ENCODE results near the gene TOPORS. TPM values are rescaled to one million over a fixed set of nuclear protein-coding genes. Genes with fewer than 3 reads are reported as not detected.
"Not testable (repeated sequence)": the region's sequence is repeated elsewhere in the genome, so short reads cannot be mapped to it uniquely, and the experiment has no call there.

TOPORS gene
- total RNA-seq = 10 to 100 TPM; 16.3 to 16.8 TPM

DNA sequence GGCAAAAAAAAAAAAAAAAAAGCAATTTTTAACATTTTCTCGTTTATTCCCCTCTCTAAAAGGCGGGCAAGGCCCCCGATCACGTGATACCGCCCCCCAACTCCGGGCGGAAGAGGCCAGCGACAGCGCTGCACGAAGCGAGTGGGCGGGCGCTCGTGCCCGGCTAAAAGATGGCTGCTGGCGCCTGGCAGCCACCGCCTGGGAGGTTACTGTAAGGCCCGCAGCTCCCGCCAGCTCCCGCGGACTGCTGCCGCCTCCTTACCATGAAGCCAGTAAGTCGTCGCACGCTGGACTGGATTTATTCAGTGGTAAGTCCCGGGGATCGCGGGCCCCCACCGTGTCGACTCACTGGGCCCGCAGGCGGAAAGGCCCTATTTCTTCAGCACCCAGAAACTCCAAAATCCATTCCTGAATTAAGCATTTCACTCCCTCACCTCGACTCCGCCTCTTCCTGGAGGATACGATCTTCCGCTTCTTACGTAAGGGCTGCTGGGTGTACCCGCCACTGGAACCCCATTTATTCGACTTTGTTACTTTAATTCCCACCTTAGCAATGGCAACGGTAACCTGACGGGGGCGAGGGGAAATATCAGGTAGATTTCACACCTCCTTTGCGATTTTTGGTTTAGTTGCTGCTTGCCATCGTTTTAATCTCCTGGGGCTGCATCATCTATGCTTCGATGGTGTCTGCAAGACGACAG, at the start of gene TOPORS, which contains the start of gene SMIM27:
TOPORS (minus strand) TSS at position 415 of the 701 bp plus-strand sequence; CDS start at position 265, 150 bp downstream.
SMIM27 (plus strand) TSS at position 156 of the 701 bp plus-strand sequence; CDS start at position 264, 108 bp downstream.
- ChIA-PET POLR2A (interaction anchor here (0.6 to 2.0 kb wide), 4 partner anchors 20 to 472 kb away, joined by 3 to 6 read pairs (median 5); partner anchors contain the start of genes ACO1, DNAJA1 and RIGI), CTCF (interaction anchor here (0.6 to 2.2 kb wide), 6 partner anchors 20 to 387 kb away, joined by 3 to 9 read pairs (median 4); partner anchors contain the start of gene ACO1)

DNA sequence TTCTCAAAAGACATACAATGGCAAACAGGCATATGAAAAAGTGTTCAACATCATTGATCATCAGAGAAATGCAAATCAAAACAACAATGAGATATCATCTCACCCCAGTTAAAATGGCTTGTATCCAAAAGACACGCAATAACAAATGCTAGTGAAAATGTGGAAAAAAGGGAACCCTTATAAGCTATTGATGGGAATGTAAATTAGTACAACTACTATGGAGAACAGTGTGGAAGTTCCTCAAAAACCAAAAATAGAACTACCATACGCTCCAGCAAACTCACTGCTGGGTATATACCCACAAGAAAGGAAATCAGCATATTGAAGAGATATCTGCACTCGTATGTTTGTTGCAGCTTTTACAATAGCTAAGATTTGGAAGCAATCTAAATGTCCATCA, 46.6 kb upstream of the TOPORS start:
- POLR2A ChIA-PET, CTCF ChIA-PET: not testable (repeated sequence)

DNA sequence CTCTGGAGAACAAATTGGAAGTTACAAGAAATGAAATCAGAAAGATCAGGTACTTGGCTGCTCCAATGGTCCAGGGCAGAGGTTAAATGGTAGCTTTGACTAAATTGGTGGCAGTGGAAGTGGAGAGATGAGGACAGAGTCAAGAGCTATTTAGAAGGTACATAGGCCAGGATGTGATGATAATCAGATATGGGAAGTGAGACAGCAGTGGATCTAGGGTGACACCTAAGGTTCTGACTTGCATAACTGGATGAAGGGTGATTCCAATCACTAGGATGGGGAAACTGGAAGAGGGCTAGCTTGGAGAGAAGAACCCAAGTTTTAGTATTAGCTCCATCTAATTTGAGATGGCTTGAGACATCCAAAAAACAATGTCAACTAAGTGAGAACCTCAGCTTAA, 44.5 kb upstream of the TOPORS start:
- CTCF ChIA-PET = no interaction called here
- POLR2A ChIA-PET = no interaction called here

DNA sequence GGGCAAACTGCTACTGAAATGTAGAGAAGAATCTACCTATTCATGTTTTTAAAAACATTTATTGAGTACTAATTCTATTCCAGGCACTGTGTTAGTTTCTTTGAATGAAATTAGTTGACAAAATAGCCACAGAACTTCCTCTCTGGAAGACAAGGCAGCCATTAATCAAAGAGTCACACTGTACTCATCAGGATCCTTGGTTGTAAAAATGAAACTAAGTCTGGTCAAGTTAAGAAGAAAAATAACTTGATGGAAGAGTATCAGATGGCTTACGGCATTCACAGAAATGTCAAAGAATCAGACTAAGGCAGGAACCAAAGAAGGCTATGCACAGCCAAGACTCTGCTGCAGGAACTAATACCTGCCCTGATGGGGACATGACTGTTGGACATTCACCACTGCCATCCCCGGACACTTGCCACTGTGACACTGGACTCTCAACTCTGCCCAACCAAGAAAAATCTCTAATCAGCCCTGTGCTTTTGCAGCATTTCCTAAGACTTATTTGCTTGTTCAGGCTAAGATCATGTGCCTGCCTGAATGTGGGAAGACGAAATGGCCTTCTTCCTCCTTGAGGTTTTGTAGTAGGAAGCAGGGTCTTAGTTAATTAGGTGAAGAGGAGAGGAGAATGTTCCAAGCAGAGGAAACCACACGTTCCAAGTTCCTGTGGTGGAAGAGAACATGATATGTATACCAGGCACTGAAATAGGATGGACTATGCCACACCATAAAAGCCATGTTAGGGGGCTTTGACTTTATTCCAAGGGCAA, 43.9 kb upstream of the TOPORS start:
- ChIA-PET POLR2A (no interaction called here), CTCF (no interaction called here)

DNA sequence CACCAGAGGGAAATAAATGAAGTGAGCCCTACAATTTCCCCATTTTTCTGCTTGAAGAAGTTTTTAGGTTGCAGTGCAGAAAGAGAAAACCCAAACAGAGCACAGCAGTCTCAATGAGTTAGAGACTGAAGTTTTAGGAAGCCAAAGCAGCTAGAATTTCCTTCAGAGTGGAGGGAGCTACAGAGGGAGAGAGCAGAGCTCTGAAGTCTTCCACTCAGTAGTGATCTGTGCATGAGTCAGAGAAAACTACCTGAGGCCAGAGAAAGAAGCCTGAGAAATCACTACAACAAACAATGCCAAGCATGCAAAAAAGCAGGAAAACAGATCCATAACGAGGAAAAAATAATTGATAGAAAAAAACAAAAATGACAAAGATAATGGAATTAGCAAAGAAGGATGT, 38.5 kb upstream of the TOPORS start:
- POLR2A ChIA-PET = no interaction called here

DNA sequence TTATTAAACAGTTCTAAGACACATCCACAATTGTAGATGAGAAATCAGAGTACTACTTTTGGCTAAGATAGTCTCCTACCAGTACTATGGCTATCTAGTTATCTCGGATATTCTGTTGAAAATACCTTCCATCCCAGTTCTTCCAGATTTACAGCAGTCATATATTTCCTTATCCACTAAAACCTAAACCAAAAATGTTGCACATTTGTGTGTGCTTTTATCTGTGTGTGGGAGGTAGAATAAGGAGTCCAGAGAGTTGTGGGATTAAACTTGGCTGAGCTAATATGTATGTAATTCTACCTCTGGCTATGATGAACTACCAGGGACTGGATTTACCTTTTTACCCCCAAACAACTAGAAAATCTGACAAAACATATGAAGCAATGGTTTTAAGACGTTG, 38.1 kb upstream of the TOPORS start:
- POLR2A ChIA-PET = no interaction called here
- CTCF ChIA-PET = interaction anchor here (1.6 kb wide), 1 partner anchor 212 kb away, joined by 5 read pairs; no protein-coding TSS in a partner anchor

More for the DNA sequence above, 38.5 kb upstream of the TOPORS start:
- CTCF ChIA-PET = no interaction called here

DNA sequence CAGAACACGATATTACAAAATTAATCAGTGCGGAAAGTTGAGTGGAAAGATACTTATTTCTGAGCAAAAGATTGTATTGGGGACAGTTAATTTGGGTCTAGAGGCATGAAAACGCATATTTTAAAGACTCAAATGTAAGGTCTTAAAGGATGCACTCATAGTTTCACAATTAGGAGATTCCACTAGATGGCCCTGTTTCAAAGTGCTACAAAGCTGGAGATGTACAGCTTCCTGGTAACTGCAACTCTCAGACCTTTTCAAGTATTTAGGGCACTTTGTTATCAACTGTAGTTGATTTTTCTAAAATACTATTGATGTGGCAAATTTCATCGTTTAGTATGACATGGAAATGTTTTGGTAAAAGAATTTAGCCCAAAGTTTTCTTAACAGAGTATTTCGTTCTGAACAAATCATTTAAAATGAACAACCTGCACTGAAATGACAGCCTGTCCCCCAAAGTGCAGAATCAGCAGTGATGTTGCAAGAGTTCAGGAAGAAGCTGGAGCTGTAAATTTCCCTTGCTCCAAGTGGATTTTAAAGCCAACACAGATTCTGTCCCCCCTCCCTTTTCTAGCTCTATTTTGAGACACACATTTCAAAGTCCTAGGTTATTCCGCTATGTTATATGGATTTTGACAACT, 36.8 kb upstream of the TOPORS start:
- ChIA-PET POLR2A (interaction anchor here (0.6 kb wide), 1 partner anchor 231 kb away, joined by 12 read pairs; no protein-coding TSS in a partner anchor), CTCF (interaction anchor here (0.7 to 1.6 kb wide), 3 partner anchors 9 to 379 kb away, joined by 4 to 6 read pairs (median 5); no protein-coding TSS in a partner anchor)

DNA sequence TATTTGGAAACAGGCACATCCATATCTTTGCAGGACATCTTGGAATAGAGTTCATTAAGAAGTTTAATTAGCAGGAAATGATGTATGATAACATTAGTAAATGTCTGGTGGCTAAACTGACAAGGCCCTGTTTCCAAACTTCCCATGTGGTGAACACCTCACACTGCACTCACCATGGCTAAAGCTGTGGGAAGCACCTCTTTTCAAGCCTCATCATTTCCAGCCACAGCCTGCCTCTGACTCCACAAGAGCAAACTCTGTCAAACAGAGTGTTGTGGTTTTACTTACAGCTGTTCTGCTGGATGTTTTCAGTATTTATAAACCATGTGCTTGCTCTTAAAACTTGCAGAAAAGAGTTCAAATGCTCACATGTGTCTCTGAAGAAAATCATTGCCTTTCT, 35.5 kb upstream of the TOPORS start:
- ChIA-PET CTCF (no interaction called here), POLR2A (no interaction called here)

DNA sequence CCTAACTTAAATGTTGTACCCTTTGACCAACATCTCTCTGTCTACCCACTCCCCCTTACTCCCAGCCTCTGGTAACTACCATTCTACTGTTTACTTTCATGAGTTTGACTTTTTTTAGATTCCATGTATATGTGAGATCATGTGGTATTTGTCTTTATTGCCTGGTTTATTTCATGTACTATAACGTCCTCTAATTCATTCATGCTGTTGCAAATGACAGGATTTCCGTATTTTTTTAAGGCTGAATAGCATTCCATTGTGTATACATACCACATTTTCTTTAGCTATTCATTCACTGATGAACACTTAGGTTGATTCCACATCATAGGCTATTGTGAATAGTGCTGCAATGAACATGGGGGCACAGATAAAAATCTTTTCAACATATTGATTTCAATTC, 32.4 kb upstream of the TOPORS start:
- ChIA-PET CTCF (no interaction called here), POLR2A (no interaction called here)

DNA sequence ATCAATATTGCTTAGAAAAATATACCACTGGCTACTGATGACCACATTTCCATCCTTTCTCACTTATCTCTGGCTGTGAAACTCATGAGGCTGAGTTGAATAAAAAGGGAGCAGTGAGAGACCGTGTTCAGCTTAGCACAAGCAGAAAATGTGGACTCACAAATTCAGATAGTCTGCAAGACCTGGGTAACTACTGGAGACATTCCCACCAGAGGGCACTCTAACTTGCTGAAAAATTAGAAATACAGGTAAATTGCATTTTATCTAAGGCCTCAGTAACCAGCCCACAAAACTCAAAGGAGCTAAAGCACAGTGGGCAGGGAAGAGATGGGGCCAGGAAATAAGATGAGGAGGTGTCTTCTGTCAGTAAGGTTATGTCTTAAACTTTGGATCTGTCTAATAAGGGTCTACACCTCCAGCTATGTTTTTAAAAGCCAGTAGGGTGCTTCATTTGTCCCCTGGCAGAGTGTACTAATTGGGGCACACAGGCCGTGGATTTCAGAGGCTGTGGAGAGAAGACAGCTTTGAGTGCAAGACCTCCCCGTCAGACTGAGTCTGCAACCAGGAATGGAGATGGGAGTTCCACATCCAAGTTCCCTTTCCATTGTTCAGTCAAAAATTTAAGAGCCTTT, 29.2 kb upstream of the TOPORS start:
- ChIA-PET POLR2A (no interaction called here), CTCF (interaction anchor here (0.6 to 7.6 kb wide), 8 partner anchors 10 to 395 kb away, joined by 3 to 108 read pairs (median 3); partner anchors contain the start of gene ACO1)

DNA sequence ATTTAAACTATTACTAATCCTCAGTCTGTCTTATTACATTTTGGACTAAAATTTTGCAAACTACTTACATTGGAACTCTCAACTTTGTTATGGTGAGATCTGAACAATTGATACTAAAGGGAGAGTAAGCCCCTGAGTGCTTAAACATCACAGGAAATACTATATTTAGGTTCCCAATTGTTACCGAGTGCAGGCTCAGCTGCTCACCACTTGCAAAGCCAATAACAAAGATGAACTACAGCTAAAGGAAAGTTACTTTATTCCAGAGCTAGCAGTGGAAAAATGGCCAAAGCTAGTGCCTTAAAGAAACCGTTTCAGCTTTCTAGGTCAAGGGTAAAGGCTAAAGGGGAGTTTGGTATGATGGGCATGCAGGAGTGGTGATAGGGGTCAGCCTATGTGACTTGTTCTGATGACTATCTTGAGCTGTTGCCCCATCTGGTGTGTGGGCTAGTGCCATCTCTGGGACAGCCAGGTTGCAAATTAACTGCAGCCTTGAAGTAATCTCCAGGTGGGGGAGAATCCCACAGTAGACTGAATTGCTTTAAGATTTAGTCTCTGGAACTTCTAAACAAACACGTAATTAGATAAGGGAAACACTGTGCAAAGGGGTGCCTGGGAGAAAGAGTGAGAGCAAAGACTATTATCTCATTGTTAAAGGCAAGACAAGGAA, 28.4 kb upstream of the TOPORS start:
- POLR2A ChIA-PET = no interaction called here
- CTCF ChIA-PET = interaction anchor here (0.6 to 7.6 kb wide), 9 partner anchors 8 to 391 kb away, joined by 3 to 108 read pairs (median 4); partner anchors contain the start of gene ACO1

DNA sequence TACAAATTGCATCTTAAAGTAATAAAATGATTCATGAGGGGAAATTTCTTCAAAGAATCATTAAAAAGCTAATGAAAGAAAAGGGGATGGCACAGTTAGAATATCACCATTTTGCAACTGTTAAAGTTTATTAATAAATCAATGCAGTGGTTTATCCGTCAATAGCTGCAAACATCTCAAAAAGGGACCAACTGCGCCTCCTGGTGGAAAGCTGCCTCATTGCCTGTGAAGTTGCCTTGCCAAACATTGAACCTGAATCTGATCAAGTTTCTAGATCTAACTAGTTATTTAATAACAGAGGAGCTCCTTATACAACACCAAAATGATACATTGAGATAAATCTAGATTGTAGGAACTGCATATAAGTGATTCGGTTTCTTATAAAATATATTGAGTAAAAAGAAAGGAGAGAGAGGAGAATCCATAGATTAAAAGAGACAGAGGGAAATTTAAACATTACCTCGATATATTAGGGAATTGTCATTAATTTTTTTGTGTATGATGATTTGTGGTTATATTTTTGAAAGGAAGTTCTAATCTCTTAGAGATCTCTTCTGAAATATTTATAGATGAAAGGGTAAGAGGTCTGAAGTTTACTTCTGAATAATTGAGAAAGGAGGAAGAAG, 27.4 kb upstream of the TOPORS start:
- POLR2A ChIA-PET = no interaction called here
- CTCF ChIA-PET = interaction anchor here (0.5 to 7.6 kb wide), 13 partner anchors 9 to 389 kb away, joined by 3 to 108 read pairs (median 4); partner anchors contain the start of gene ACO1

DNA sequence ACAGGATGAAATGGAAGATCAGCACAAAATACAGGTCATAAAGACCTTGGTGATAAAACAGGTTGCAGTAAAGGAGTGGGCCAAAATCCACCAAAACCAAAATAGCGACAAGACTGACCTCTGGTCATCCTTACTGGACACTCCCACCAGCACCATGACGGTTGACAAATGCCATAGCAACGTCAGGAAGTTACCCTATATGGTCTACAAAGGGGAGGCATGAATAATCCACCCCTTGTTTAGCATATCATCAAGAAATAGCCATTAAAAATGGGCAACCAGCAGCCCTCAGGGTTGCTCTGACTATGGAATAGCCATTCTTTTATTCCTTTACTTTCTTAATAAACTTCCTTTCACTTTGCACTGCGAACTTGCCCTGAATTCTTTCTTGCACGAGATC, 26.6 kb upstream of the TOPORS start:
- ChIA-PET CTCF (interaction anchor here (0.5 to 7.6 kb wide), 6 partner anchors 28 to 388 kb away, joined by 3 to 108 read pairs (median 4); partner anchors contain the start of gene ACO1), POLR2A (no interaction called here)

DNA sequence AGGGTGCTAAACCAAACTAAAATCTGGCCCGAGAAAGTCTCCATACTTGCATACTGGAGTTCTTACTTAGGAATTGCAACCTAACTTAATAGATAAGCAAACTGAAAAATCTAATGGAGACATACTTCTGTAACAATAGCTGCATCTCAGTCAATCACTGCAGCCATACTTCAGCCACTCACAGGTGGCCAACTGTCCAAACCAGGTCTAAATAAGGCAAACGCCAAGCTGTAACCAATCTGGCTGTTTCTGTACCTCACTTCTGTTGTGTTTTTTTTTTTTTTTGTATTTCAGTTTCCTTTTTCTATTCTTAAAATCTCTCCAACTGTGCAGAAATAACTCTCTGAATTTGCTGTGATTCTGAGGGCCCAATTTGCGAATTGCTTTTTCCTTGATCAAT, 24.9 kb upstream of the TOPORS start:
- CTCF ChIA-PET = interaction anchor here (1.0 to 7.6 kb wide), 2 partner anchors 195 to 199 kb away, joined by 3 to 108 read pairs; no protein-coding TSS in a partner anchor
- POLR2A ChIA-PET = no interaction called here

DNA sequence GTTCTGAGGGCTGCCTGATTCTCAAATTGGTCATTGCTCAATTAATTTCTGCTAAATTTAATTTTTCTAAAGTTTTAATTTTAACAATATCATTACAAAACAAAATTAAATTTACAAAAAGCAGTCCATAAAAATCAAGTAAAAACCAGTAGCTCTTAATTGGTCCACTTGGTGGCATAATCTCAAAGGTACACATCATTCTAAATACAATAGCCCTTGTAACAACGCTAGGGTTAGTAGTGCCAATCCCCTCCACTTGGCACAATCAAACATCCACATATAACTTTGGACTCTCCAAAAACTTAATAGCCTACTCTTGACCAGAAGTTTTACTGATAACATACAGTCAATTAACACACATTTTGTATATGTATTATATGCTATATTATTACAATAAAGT, 22.5 kb upstream of the TOPORS start:
- ChIA-PET POLR2A (no interaction called here), CTCF (interaction anchor here (0.6 to 3.5 kb wide), 2 partner anchors 197 to 444 kb away, joined by 3 to 53 read pairs; no protein-coding TSS in a partner anchor)

DNA sequence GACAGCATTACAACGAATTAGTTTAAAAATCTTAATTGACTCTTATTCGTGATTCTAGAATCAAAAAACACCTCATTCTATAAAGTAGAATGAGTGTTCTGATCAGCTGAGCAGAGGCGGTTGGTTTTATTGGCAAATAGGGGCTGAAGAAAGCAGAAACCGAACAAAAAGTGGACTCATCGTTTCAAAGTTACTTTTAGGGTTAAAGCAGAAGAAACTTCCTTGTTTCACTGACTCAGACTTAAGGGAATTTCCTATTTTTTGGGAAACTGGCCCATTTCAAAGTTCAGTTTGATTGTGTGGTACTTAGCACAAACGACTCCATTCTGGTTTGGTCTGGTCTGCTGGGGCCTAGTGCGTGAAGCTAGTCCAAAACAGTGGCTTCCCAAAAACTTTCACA, 21.4 kb upstream of the TOPORS start:
- CTCF ChIA-PET = interaction anchor here (2.0 to 3.5 kb wide), 3 partner anchors 24 to 196 kb away, joined by 7 to 53 read pairs (median 9); partner anchors contain the start of gene ACO1
- POLR2A ChIA-PET = no interaction called here

DNA sequence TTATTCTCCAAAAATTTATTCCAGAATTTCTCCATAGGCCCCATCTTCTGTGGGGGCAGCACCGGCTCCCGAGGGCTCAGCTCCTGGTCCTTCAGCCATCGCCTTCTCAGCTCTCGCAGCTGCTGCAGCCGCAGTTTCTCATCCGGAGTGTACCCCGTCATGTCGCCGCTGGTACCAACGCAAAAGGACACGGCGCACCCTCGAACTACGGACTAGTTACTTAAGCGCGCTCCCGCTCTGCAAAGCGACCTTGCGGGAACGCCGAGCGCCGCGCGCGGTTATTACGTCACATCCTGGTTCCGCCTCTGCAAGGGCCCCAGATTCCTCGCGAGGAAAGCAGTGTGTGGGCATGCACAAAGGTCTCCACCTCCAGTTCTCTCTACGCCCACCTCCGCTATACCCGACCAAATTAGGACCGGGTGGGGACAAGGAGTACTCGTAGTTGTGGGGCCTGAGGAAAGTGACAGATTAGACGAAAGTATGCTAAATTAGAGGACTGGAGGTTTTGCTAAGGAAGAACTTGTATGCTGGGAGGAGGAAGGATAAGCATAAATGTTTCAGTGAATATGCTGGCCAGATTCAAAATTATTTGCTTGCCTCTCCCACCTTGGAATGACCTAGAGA, 20.6 kb upstream of the TOPORS start, which contains the start of gene NDUFB6:
NDUFB6 (minus strand) TSS at position 260 of the 624 bp plus-strand sequence; CDS start at position 161, 99 bp downstream.
- POLR2A ChIA-PET = interaction anchor here (0.5 to 1.1 kb wide), 2 partner anchors 21 to 428 kb away, joined by 5 read pairs; partner anchors contain the start of gene SMIM27
- CTCF ChIA-PET = interaction anchor here (1.0 to 3.5 kb wide), 8 partner anchors 18 to 195 kb away, joined by 4 to 53 read pairs (median 8); partner anchors contain the start of genes ACO1, SMIM27 and TOPORS

Measured in activated CD8-positive, alpha-beta memory T cell treated with anti-CD3 and anti-CD28 coated beads for 36 hours (primary cell).